ENCODE data around the gene ACTL6A.

DNA sequence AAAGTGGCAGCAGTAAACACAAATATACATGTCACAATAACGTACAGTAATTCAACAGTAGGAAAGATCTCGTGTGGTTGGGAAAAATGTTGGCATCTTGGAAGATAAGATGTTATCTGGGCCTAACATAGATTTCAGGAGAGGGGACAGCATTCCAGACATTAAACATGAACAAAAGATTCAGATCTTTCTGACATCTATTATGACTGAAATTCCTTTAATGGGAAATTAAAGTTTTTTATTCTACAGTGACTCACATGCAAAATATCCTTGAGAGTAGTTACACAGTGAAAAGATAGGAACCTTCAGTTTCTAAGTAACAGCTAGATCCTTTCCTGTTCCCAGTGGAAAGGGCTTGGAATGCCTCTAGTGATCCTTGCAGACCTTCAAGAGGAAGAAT lies 51.1 kb downstream of the ACTL6A start:
- TF ChIP-seq CTCF (IDR thresholded peaks at IDR 0.05): no peak
- no peak for TF ChIP-seq EZH2 (IDR thresholded peaks at IDR 0.05)
